Limb (tissue), 2 donors: ENCODE measurements around the gene IL17D.

Experiments used
- DNase-seq, 2 donors: peaks; one replicate each; pipeline ENCODE4 v3.0.0-alpha.2; 2016; ENCODE audit errors: extremely low spot score in 2 of 2

The IL17D gene

GRCh38 chr13:20689291-20689690 lies 14.2 kb upstream of the IL17D start:
- no peak for DNase-seq

DNA sequence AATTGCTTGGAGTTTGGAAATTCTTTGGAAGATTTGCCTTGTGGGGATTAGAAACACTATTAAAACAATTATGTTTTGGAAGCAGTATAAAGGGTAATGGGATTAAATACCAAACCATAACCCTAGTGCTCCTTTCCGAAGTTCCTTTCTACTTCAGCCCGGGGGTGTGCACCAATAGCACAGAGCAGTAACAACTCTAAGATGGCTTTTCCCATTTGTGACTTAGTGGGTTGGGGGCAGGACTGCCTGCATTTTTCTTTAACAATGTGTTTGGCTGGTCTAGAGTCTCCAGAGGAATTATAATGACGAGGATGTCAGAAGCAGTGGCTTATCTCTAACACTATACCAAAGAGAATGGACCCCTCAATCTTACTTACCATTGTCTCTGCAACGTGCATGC lies 11.9 kb upstream of the IL17D start:
- no peak for DNase-seq

DNA sequence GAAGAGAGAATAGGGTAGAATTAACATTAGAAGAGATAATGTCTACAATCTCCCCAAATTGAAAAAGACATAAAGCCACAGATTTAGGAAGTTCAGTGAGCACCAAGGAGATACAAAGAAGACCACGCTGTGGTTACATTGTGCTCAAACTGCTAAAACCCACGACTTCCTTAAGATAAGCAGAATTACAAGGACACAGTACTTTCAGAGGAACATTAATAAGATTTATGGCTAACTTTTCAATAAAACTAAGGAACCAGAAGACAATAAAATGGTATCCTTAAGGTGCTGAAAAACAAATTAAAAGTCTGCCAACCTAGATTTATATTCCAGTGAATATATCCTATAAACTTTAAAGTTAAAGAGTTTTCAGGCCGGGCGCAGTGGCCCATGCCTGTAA lies 7.4 kb upstream of the IL17D start:
- no peak for DNase-seq

- no peak for DNase-seq
Measured at GRCh38 chr13:20699715-20700114, 3.8 kb upstream of the IL17D start.

- no peak for DNase-seq
Measured at GRCh38 chr13:20700288-20700687, 3.2 kb upstream of the IL17D start.

DNA sequence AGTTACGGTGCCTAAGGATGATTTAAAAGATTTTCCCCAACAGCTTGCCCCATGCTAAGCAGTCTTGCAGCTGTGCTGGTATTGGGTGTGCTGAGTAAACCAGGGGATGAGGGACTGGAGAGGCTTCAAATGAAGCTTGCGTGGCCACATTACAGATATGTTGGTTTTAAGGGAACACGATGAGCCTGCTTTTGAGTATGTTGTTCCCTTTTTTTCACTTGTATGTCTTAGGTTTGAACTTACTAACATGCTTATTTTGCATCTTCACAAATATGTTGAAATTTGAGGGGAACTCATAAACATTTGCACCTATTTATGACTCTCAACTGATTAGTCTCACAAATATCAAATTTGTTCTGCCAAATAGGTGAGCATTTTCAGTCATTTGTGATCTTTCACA lies 2.0 kb upstream of the IL17D start:
- no peak for DNase-seq

- DNase-seq = no peak
Measured at GRCh38 chr13:20702530-20702914, 977 bp upstream of the IL17D start.

DNA sequence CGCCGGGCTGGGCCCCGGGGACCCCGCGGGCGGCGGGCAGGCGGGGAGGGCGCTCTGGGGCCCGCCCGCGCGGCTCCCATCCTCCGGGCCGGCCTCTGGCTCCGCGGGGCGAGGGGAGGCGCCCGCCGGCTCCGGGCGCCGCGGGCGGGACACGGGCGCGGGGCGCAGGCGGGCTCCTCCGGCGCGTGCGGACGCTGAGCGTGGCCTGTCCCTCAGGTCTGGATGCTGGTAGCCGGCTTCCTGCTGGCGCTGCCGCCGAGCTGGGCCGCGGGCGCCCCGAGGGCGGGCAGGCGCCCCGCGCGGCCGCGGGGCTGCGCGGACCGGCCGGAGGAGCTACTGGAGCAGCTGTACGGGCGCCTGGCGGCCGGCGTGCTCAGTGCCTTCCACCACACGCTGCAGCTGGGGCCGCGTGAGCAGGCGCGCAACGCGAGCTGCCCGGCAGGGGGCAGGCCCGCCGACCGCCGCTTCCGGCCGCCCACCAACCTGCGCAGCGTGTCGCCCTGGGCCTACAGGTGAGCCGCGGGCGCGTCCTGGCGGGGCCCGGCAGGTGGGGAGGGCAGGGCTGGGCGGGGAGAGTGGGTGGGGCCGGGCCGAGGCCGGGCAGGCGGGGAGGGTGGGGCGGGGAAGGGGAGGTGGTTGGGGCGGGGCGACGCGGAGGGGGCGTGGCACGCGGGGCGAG lies 420 bp downstream of the IL17D start:
- peak in 1 of 2 donors; percentile 88 for DNase-seq

DNA sequence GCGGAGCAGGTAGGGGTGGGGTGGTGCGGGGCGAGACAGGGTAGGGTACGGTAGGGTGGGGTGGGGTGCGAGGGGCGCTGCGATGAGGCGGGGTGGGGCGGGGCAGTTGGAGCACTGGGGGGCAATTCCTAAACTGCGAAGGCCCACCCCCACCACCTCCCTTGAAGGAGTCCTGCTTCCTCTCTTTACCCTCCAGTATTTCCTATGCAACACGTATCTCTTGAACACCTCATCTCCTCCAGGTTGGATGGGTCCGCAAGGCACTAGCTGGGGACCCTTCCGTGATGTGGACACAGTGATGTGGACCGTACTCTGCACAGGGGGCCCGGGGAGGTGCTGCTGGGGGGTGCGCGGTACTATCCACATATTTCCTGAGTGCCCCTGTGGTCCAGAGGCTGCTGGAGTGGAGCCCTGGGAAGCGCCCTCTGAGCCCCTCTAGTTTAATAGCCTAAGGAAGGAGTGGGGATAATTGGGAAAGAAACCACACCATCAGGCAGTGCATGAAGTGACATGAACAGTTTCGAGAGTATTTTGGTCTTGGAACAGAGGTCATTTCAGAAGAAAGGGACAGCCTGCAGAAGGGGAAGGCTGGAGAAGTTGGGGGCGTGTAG lies 1.1 kb downstream of the IL17D start:
- DNase-seq = no peak

DNA sequence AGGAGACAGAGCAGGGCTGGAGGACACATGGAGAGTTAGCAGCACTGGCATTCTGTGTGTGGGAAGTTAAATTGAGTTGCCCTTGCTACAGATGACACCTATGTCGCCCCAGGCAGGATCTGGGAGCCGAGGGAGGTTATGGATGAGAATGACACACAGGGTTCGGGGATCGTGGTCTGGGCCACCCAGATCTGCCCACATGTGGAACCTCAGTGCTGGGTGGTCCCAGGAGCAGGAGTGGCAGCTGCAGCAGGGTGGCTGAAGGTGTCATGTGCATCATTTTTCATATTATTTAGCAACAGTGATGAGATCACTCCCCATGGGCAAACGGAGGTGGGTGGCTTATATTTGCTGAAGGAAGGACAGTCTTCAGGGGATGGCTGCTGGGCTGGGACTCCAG lies 3.2 kb downstream of the IL17D start:
- no peak for DNase-seq

DNA sequence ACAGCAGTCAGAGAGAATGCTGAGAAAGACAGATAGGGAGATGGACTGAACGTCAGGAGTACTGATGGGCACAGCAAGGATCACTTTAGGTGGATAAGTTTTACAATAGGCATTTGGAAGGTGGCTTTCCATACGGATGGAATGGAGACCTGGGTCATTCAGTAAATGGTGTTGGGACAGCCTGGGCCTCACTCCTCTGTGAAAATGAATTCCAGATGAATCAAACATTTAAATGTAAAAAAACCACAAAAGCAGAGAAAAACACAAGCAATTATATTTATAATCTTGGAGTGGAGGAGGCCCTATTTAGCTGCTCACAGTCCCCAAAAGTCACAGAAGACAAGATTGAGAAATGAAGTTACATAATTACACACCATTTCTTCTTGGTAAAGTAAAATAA lies 4.7 kb downstream of the IL17D start:
- no peak for DNase-seq

- DNase-seq = no peak
Measured at GRCh38 chr13:20709369-20709768, 5.9 kb downstream of the IL17D start.

DNA sequence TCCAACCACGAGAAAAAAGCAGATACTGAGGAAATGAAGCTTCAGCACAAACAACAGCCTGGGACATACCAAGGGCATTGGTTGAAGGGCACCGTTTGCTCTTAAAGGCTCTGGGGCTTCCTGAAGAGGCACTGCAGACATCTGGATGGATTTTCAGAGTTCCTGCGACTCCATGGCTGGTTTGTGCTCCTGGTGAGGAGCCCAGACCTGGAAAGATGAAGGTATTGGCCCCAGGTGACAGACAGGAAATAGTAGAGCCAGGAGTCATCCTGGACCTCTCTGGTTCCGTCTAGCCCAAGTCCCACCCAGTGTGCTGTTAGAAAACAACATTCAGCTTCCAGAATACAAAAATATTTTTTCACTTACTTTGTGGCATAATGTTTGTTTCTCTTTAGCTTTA lies 6.3 kb downstream of the IL17D start:
- no peak for DNase-seq

DNA sequence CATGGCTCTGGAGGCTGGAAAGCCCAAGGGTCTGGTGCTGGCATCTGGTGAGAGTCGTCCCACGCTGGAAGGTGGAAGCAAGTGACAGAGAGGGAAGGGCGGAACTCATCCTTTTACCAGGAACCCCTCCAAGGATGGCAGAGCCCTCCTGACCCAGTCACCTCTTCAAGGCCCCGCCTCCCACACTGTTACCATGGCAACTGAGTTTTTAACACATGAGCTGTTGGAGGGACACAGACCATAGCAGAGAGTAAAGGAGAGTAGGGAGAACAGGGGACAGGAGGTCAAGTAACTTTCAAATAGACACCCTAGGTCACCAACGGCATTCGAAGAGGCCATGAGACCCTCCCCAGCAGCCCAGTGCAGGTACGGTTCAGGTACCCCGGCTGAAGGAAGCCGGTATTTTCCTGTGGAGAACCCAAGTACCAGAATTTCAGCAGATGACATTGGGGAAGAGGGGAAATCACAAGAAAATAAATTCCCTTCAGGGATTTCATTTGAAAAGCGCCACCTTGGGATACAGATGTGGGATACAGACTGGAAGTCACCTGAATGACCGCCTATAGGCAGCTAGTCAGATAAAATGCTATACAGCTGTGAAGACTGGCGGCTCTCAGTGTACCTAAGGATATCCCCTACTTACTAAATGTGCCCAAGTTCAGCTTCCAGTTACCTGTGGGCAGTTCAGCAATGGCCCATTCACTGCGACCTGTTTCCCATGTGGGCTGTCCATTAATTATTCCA lies 8.0 kb downstream of the IL17D start:
- DNase-seq = no peak

DNA sequence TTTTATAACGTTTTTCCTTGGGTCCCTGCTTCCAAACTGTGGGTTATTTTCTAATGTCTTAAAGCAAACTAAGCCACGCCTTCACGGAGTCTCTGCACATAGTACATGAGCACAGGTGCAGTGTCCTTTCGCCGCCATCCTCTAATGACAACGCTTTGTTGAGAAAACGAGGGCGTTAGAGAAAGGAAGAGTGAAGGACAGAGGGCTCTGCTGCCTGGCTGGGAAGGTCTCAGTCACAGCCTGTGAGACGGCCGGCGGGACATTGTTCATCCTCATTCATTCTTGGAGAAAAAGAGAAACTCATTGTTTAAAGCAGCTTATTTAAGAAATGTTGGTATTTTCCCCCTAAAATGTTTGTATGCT lies 9.5 kb downstream of the IL17D start:
- no peak for DNase-seq

- no peak for DNase-seq
Measured at GRCh38 chr13:20713751-20714150, 10.3 kb downstream of the IL17D start.

DNA sequence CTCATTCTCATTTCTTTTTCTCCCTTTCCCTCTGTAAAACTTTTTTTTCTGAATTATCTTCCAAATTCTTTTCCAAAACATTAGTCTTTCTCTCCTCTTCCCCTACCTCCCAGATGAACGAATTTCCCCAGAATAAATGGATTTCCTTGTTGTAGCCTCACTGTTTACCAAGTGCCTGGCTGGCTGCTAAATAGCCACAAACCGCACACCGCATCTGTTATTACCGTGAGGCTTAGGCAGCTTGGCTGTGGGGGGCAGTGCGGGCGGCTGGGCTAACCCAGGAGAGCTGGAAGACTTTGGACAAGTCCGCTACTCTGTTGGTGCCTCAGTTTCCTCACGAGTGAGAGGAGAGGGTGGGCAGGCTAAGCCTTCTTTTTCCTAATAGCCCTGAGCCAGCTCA lies 10.7 kb downstream of the IL17D start:
- no peak for DNase-seq

- peak; percentile 79 to 88 for DNase-seq
Measured at GRCh38 chr13:20714563-20715329, 11.2 kb downstream of the IL17D start.

DNA sequence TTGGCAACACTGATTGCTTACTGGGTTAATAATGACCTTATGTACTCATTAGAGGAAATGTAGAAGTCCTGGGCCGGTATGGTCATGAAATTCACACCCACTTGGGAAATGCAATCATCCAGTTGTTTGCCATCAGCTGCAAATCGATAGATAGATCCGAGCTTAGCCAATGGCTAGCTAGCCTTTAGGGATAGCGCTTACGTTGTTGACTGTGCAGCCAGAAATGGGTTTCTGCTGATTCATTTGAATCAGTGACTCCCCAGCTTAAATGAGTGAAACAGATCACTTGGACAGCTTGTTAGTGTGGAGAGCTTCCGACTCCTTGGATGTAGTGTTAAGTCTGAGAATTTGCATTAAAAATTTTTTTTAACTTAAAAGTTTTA lies 11.8 kb downstream of the IL17D start:
- no peak for DNase-seq

GRCh38 chr13:20716951-20717350 lies 13.5 kb downstream of the IL17D start:
- DNase-seq = no peak

GRCh38 chr13:20717581-20718542 lies 14.4 kb downstream of the IL17D start:
- no peak for DNase-seq
